ENCODE data around the gene HCN4. TPM values are rescaled to one million over a fixed set of nuclear protein-coding genes. Genes with fewer than 3 reads are reported as not detected.

Gene HCN4
- total and polyA plus RNA-seq, 2 of the 8 experiments (the other 6 are each of a cell fraction or from before 2014, with no cell fraction given): 3.7 to 8.5 TPM

GRCh38 chr15:73330206-73331051, 38.3 kb downstream of the HCN4 start:
- Histone ChIP-seq H3K4me1 (replicated peaks in 1 of 4; ENCODE audit: control insufficient read depth in 3 of 4, insufficient read depth in 4 of 4, low read length in 3 of 4) (peaks cover 0 to 8% (median 3%) of the 10 kb centered on the region in 4 experiments; a peak in 2 of 7 replicates), H4K91ac (replicated peaks; ENCODE audit: insufficient read length, low read length) (no peak overlapping the region), H4K20me1 (replicated peaks in 1 of 2; ENCODE audit: control insufficient read depth in 1 of 2, insufficient read depth in 2 of 2, low read length in 2 of 2) (peaks cover 0 to 3% of the 10 kb centered on the region in 2 experiments), H2BK5ac (ENCODE audit: low read depth, low read length) (no peak overlapping the region), H4K8ac (ENCODE audit: extremely low read depth, insufficient read depth, low read length) (no peak overlapping the region), H3K4me2 (ENCODE audit: insufficient read depth in 1 of 2, low read depth in 2 of 2, low read length in 2 of 2) (no peak overlapping the region; a peak in 1 of 4 replicates), H2AK5ac (ENCODE audit: low read depth, low read length) (no peak overlapping the region), H3K79me2 (ENCODE audit: control insufficient read depth in 1 of 2, insufficient read depth in 2 of 2, low read length in 2 of 2) (peaks cover 0 to 3% of the 10 kb centered on the region in 2 experiments; a peak in 1 of 4 replicates), H4K5ac (ENCODE audit: insufficient read length, low read depth, low read length) (no peak overlapping the region), H3K14ac (ENCODE audit: insufficient read length) (no peak overlapping the region), H3K23me2 (ENCODE audit: low read depth, low read length) (no peaks in the 10 kb centered on the region), H3K18ac (ENCODE audit: extremely low read depth, low read length) (no peak overlapping the region), H3K36me3 (ENCODE audit: control insufficient read depth in 2 of 4, insufficient read depth in 4 of 4, low read length in 3 of 4) (peaks cover 0 to 7% (median 3%) of the 10 kb centered on the region in 4 experiments; a peak in 5 of 8 replicates), H3K56ac (replicated peaks; ENCODE audit: insufficient read length, low read depth, low read length) (no peak overlapping the region), H3K9ac (replicated peaks in 1 of 4; ENCODE audit: extremely low read depth in 1 of 4, low read depth in 3 of 4, low read length in 3 of 4) (no peak overlapping the region), H2BK15ac (ENCODE audit: low read length) (no peak overlapping the region), H2BK120ac (replicated peaks; ENCODE audit: low read depth, low read length) (no peak overlapping the region), H3K27me3 (replicated peaks in 1 of 4; ENCODE audit: control insufficient read depth in 3 of 4, extremely low read depth in 1 of 4, insufficient read depth in 3 of 4, low read length in 3 of 4) (no peaks in the 10 kb centered on the region), H2BK12ac (ENCODE audit: low read depth, low read length) (no peak overlapping the region), H3K4me3 (ENCODE audit: extremely low read depth in 1 of 4, insufficient read depth in 2 of 4, low read depth in 3 of 4, low read length in 4 of 4) (no peak overlapping the region), H3K79me1 (ENCODE audit: low read depth, low read length) (peaks cover 2% of the 10 kb centered on the region), H2BK20ac (ENCODE audit: low read length) (no peak overlapping the region), H3K27ac (ENCODE audit: low read depth, low read length) (no peak overlapping the region), H3K4ac (replicated peaks; ENCODE audit: insufficient read length, low read depth, low read length) (no peak overlapping the region), H3K23ac (ENCODE audit: insufficient read length) (no peak overlapping the region), H2AFZ (ENCODE audit: low read length) (no peak overlapping the region), H3K9me3 (ENCODE audit: insufficient read depth in 2 of 2, low read depth in 1 of 2, low read length in 1 of 2) (no peaks in the 10 kb centered on the region)
- ChIA-PET POLR2A (ENCODE audit: partially characterized antibody) (interaction anchor here (1.4 kb wide), 1 partner anchor 10 kb away, joined by 4 read pairs; no protein-coding TSS in a partner anchor), CTCF (ENCODE audit: partially characterized antibody) (interaction anchor here (0.5 to 1.7 kb wide), 2 partner anchors 39 to 305 kb away, joined by 3 to 4 read pairs; no protein-coding TSS in a partner anchor)
- 87% methylated on average over 15 of the region's 15 CpGs; no CpG with 5 or more reads in 1 of the 2 experiments for WGBS, 2 experiments (ENCODE audit: extremely low coverage in 1 of 2, insufficient coverage in 1 of 2, insufficient read length in 1 of 2, insufficient replicate concordance in 2 of 2, low coverage in 1 of 2, low lambda C conversion rate in 2 of 2, missing lambda C conversion rate in 1 of 2)
- DNase-seq (ENCODE audit: low read depth in 1 of 2, low spot score in 2 of 2): no peak
- TF ChIP-seq NRF1 (IDR thresholded peaks at IDR 0.05; ENCODE audit: low read depth, low read length) (no peak), BACH1 (IDR thresholded peaks at IDR 0.05; ENCODE audit: low read length) (no peak), SIRT6 (IDR thresholded peaks at IDR 0.05; ENCODE audit: low read length) (no peak), SP4 (IDR thresholded peaks at IDR 0.05; ENCODE audit: low read length) (no peak), SP1 (IDR thresholded peaks at IDR 0.05; ENCODE audit: low read depth, low read length) (no peak)
- no peak for FAIRE-seq
